HG02759 (cell line): ENCODE measurements around the gene OAS2.
A peak's percentile ranks its signal among the peaks of the same experiment; 100 is the strongest.

Experiments used
- ATAC-seq: cut with Tn5 transposase; IDR thresholded peaks from one replicate; pipeline ENCODE4 v1.9.1; 2021; ENCODE audit warnings: mild to moderate bottlenecking, moderate library complexity; ENCODE audit not compliant: unreplicated experiment

OAS2 gene

GRCh38 chr12:112978163-112979040 lies at the start of gene OAS2:
TSS of gene OAS2 (plus strand) at chr12:112978519. CDS start at chr12:112978609, 90 bp downstream.
- ATAC-seq = peak; percentile 89

GRCh38 chr12:112928978-112929377 lies 49.3 kb upstream of the OAS2 start:
- no peak for ATAC-seq

- no peak for ATAC-seq
These were observed 48.6 kb upstream of the OAS2 start for GRCh38 chr12:112929715-112930114.

- no peak for ATAC-seq
These were observed 48.0 kb upstream of the OAS2 start for GRCh38 chr12:112930350-112930749.

- ATAC-seq = no peak
These were observed 45.7 kb upstream of the OAS2 start for GRCh38 chr12:112932485-112933128.

- no peak for ATAC-seq
These were observed 45.2 kb upstream of the OAS2 start for GRCh38 chr12:112933129-112933505.

GRCh38 chr12:112936264-112936663 lies 42.1 kb upstream of the OAS2 start:
- ATAC-seq = no peak

GRCh38 chr12:112936927-112937326 lies 41.4 kb upstream of the OAS2 start:
- ATAC-seq = no peak

GRCh38 chr12:112937741-112938719 lies 40.3 kb upstream of the OAS2 start, which contains the start of gene OAS3:
TSS of gene OAS3 (plus strand) at chr12:112938474. CDS start at chr12:112938531, 57 bp downstream.
- ATAC-seq = no peak

GRCh38 chr12:112938751-112939150 lies 39.6 kb upstream of the OAS2 start:
- no peak for ATAC-seq

GRCh38 chr12:112939761-112940381 lies 38.4 kb upstream of the OAS2 start:
- peak; percentile 64 for ATAC-seq

- no peak for ATAC-seq
These were observed 36.6 kb upstream of the OAS2 start for GRCh38 chr12:112941528-112942335.

GRCh38 chr12:112942572-112942971 lies 35.7 kb upstream of the OAS2 start:
- ATAC-seq = no peak

- no peak for ATAC-seq
These were observed 34.2 kb upstream of the OAS2 start for GRCh38 chr12:112944024-112944690.

GRCh38 chr12:112945515-112945914 lies 32.8 kb upstream of the OAS2 start:
- ATAC-seq = no peak

GRCh38 chr12:112946236-112947000 lies 31.9 kb upstream of the OAS2 start:
- no peak for ATAC-seq

GRCh38 chr12:112947314-112947713 lies 31.0 kb upstream of the OAS2 start:
- no peak for ATAC-seq

- ATAC-seq = no peak
These were observed 30.6 kb upstream of the OAS2 start for GRCh38 chr12:112947761-112948160.
